Panc1 (cell line): ENCODE measurements around the gene IGDCC3. TPM values are rescaled to one million over a fixed set of nuclear protein-coding genes. Genes with fewer than 3 reads are reported as not detected.

Experiments used
- ATAC-seq: fragments of 200-7000 bp; cut with Tn5 transposase; 2 replicates; pipeline ENCODE4 v1.9.1; 2020; ENCODE audit warnings: mild to moderate bottlenecking, moderate library complexity
- BruUV-seq: library from RNA; stranded (reverse); fragments of 400-500 nt; replicated peaks from 2 replicates; lab custom pipeline; 2021; lab: Mats Ljungman, UMichigan
- CTCF ChIA-PET: fragments of 300-600 bp; sonication (Branson Sonifier 250); formaldehyde crosslinking; loops from one replicate; lab custom pipeline; 2022; ENCODE audit warnings: antibody characterized with exemption; lab: Charles Lee
- POLR2A ChIA-PET: fragments of 300-600 bp; sonication (Branson Sonifier 250); formaldehyde crosslinking; loops from one replicate; lab custom pipeline; 2022; ENCODE audit warnings: antibody characterized with exemption; lab: Charles Lee
- DNase-seq: peaks from one replicate; pipeline ENCODE4 v3.0.0-alpha.2; 2010; ENCODE audit warnings: low read depth, low spot score
- H3K27ac ChIP-seq: 2 replicates; pipeline ENCODE4 v1.5.1; 2011; ENCODE audit warnings: mild to moderate bottlenecking, low read length, inconsistent platforms
- H3K27me3 ChIP-seq: fragments of 200-500 bp; sonication (Bioruptor generic); 2 replicates; pipeline ENCODE4 v1.6.0; 2014; ENCODE audit warnings: low read length, inconsistent platforms; ENCODE audit not compliant: control insufficient read depth, insufficient read depth
- H3K36me3 ChIP-seq: fragments of 200-500 bp; sonication (Bioruptor generic); 2 replicates; pipeline ENCODE4 v1.5.1; 2014; ENCODE audit warnings: inconsistent platforms, mild to moderate bottlenecking, low read length, moderate library complexity; ENCODE audit not compliant: control insufficient read depth, insufficient read depth
- H3K4me1 ChIP-seq: 2 replicates; pipeline ENCODE4 v1.5.1; 2011; ENCODE audit warnings: inconsistent platforms, mild to moderate bottlenecking, low read length, moderate library complexity; ENCODE audit not compliant: control insufficient read depth, insufficient read depth
- H3K4me3 ChIP-seq, 2 experiments: 2 replicates each; pipeline ENCODE4 v1.5.1; 2011 to 2012; ENCODE audit warnings: low read depth in 2 of 2, low read length in 2 of 2, mild to moderate bottlenecking in 2 of 2, inconsistent platforms in 1 of 2, moderate library complexity in 1 of 2
- H3K9me3 ChIP-seq: fragments of 200-500 bp; sonication (Bioruptor generic); 2 replicates; pipeline ENCODE4 v1.5.1; 2014; ENCODE audit warnings: low read depth, mild to moderate bottlenecking, inconsistent platforms, low read length, moderate library complexity; ENCODE audit not compliant: control insufficient read depth, insufficient read depth
- POLR2AphosphoS5 ChIP-seq: IDR thresholded peaks from 2 replicates; pipeline ENCODE4 v1.6.1; 2012; ENCODE audit warnings: mild to moderate bottlenecking, low read depth, low read length, moderate library complexity
- REST ChIP-seq, 2 experiments: IDR thresholded peaks; 2 replicates each; pipeline ENCODE4 v1.6.1; 2011 to 2012; ENCODE audit warnings: low read depth in 2 of 2, control low read depth in 1 of 2, low read length in 1 of 2, mild to moderate bottlenecking in 1 of 2, moderate library complexity in 1 of 2; ENCODE audit not compliant: insufficient read depth in 1 of 2
- SIN3A ChIP-seq: IDR thresholded peaks from 2 replicates; pipeline ENCODE4 v1.6.1; 2012; ENCODE audit warnings: low read depth, mild to moderate bottlenecking, low read length, moderate library complexity, borderline replicate concordance; ENCODE audit not compliant: insufficient read depth
- TCF7L2 ChIP-seq: IDR thresholded peaks from 2 replicates; pipeline ENCODE4 v1.6.1; 2011; ENCODE audit warnings: mild to moderate bottlenecking, low read depth, low read length, inconsistent platforms
- in situ Hi-C: cut with HindIII; loops from 2 replicates; pipeline ENCODE4 v1.10.0; 2016; ENCODE audit warnings: low sequenced_read_pairs, low pct_unique_long_range_greater_than_20kb
- intact Hi-C: fragments of 100-400 bp; cut with micrococcal nuclease; formaldehyde crosslinking; loops from one replicate; pipeline ENCODE4 v1.10.0; 2022; ENCODE audit not compliant: unreplicated experiment
- total RNA-seq: library from RNA; stranded (reverse); gene quantifications from one replicate; pipeline ENCODE4 v1.2.1, GENCODE V29; 2021; ENCODE audit not compliant: unreplicated experiment
- TF ChIP-seq, protein P1 (sequence below): fragments of 450-650 bp; IDR thresholded peaks from 2 replicates; pipeline ENCODE4 v1.5.1; 2017; ENCODE audit warnings: mild to moderate bottlenecking

The IGDCC3 gene
- total RNA-seq, 1 experiment from 2014 or later = 0.18 TPM

DNA sequence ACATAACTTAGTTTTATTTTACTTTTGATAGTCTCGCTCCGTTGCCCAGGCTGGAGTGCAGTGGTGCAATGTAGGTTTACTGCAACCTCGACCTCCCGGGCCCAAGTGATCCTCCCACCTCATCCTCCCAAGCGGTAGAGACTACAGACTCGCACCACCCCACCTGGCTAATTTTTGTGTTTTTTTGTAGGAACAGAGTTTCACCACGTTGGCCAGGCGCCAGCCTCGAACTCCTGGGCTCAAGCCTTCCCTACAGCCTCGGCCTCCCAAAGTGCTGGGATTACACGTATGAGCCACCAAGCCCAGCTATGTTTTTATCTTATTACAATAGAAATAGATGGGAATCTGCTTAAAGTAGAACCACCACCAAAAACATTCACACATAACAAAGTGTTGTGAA lies 79.1 kb downstream of the IGDCC3 start:
- peak overlapping the region; percentile 87 for H3K27ac ChIP-seq
- no peak for ATAC-seq
- intact Hi-C loops = loop anchor here (10.0 kb wide), 1 partner anchor 264 kb away; no protein-coding TSS in a partner anchor
- H3K4me1 ChIP-seq = peaks cover 12% of the 10 kb centered on the region
- CTCF ChIA-PET = interaction anchor here (0.5 kb wide), 1 partner anchor 1088 kb away, joined by 9 read pairs; the partner anchor contains the start of gene MAP2K1
- POLR2A ChIA-PET = no interaction called here
- no peaks in the 10 kb centered on the region for H3K9me3 ChIP-seq
- H3K36me3 ChIP-seq = no peaks in the 10 kb centered on the region
- in situ Hi-C loops = no loop called here
- no peak for DNase-seq
- H3K4me3 ChIP-seq = peak overlapping the region; percentile 51 to 65
- no peaks in the 10 kb centered on the region for H3K27me3 ChIP-seq
- TF ChIP-seq POLR2AphosphoS5 (no peak), TCF7L2 (no peak), SIN3A (no peak), REST (IDR thresholded peaks at IDR 0.05; ENCODE audit: insufficient read depth in 1 of 2, low read depth in 2 of 2, low read length in 1 of 2) (no peak)
- TF ChIP-seq, protein P1, sequence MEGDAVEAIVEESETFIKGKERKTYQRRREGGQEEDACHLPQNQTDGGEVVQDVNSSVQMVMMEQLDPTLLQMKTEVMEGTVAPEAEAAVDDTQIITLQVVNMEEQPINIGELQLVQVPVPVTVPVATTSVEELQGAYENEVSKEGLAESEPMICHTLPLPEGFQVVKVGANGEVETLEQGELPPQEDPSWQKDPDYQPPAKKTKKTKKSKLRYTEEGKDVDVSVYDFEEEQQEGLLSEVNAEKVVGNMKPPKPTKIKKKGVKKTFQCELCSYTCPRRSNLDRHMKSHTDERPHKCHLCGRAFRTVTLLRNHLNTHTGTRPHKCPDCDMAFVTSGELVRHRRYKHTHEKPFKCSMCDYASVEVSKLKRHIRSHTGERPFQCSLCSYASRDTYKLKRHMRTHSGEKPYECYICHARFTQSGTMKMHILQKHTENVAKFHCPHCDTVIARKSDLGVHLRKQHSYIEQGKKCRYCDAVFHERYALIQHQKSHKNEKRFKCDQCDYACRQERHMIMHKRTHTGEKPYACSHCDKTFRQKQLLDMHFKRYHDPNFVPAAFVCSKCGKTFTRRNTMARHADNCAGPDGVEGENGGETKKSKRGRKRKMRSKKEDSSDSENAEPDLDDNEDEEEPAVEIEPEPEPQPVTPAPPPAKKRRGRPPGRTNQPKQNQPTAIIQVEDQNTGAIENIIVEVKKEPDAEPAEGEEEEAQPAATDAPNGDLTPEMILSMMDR = no peak
- BruUV-seq = no TSS peak

DNA sequence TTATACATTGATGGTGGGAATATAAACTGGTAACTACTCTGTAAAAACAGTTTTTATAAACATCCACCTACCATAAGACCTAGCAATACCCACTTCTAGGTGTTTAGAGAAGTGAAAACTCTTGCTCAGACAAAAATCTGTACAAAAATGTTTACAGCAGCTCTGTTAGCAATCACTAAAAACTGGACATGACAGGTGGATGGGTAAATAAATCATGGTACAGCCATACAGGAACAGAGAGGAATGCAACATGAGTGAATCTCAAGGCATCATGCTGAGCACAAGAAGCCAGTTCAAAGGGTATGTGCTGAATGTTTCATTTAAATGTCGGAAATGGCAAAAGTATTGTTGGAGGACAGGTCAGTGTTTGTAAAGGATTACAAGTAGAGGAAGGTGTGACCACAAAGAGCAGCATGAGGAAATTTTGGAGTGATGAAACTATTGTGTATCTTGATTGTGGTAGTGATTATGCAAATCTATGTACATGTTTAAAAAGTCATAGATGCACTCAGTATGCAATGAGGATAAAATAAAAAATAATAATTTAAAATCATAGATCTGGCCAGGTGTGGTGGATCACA lies 84.8 kb downstream of the IGDCC3 start:
- ATAC-seq (no peak), DNase-seq (no peak)
- ChIA-PET CTCF (no interaction called here), POLR2A (no interaction called here)
- no peak overlapping the region for H3K27ac ChIP-seq
- TF ChIP-seq POLR2AphosphoS5 (no peak), TCF7L2 (no peak), SIN3A (no peak)
- TF ChIP-seq, protein P1 = no peak
- no TSS peak for BruUV-seq
- no peaks in the 10 kb centered on the region for H3K36me3 ChIP-seq
- H3K4me1 ChIP-seq = peaks cover 3% of the 10 kb centered on the region; the same call in 1 of the 2 replicates
- in situ Hi-C loops (no loop called here), intact Hi-C loops (loop anchor here (10.0 kb wide), 1 partner anchor 258 kb away; no protein-coding TSS in a partner anchor)
- H3K9me3 ChIP-seq = no peaks in the 10 kb centered on the region
- H3K27me3 ChIP-seq = no peaks in the 10 kb centered on the region
- H3K4me3 ChIP-seq = no peak overlapping the region
